Measurements from ENCODE around the gene MFNG.
A peak's percentile ranks its signal among the peaks of the same experiment; 100 is the strongest.

Gene MFNG

GRCh38 chr22:37467391-37467955 lies 18.7 kb downstream of the MFNG start:
- in situ Hi-C loops (cut with MboI; ENCODE audit: low sequenced_read_pairs, unreplicated experiment): no loop called here
- TF ChIP-seq CTCF (IDR thresholded peaks at IDR 0.05; ENCODE audit: borderline replicate concordance, control extremely low read depth, extremely low read depth, insufficient read depth, missing control alignments): no peak
- no peak for DNase-seq (ENCODE audit: low spot score)

GRCh38 chr22:37464181-37464580 lies 22.0 kb downstream of the MFNG start:
- no peak for TF ChIP-seq CTCF (IDR thresholded peaks at IDR 0.05; ENCODE audit: borderline replicate concordance, control extremely low read depth, extremely low read depth, insufficient read depth, missing control alignments)
- in situ Hi-C loops (cut with MboI; ENCODE audit: low sequenced_read_pairs, unreplicated experiment): no loop called here
- peak; percentile 62 for DNase-seq (ENCODE audit: low spot score)

- in situ Hi-C loops (cut with MboI; ENCODE audit: low sequenced_read_pairs, unreplicated experiment): no loop called here
- TF ChIP-seq CTCF (IDR thresholded peaks at IDR 0.05; ENCODE audit: borderline replicate concordance, control extremely low read depth, extremely low read depth, insufficient read depth, missing control alignments): no peak
- DNase-seq (ENCODE audit: low spot score): no peak
Measured at GRCh38 chr22:37462983-37463382, 23.2 kb downstream of the MFNG start.

- no peak for DNase-seq (ENCODE audit: low spot score)
- in situ Hi-C loops (cut with MboI; ENCODE audit: low sequenced_read_pairs, unreplicated experiment): no loop called here
- no peak for TF ChIP-seq CTCF (IDR thresholded peaks at IDR 0.05; ENCODE audit: borderline replicate concordance, control extremely low read depth, extremely low read depth, insufficient read depth, missing control alignments)
Measured at GRCh38 chr22:37462436-37462835, 23.7 kb downstream of the MFNG start.

GRCh38 chr22:37461961-37462360 lies 24.2 kb downstream of the MFNG start:
- in situ Hi-C loops (cut with MboI; ENCODE audit: low sequenced_read_pairs, unreplicated experiment): no loop called here
- no peak for DNase-seq (ENCODE audit: low spot score)

GRCh38 chr22:37460684-37461083 lies 25.5 kb downstream of the MFNG start:
- in situ Hi-C loops (cut with MboI; ENCODE audit: low sequenced_read_pairs, unreplicated experiment): no loop called here
- TF ChIP-seq CTCF (IDR thresholded peaks at IDR 0.05; ENCODE audit: borderline replicate concordance, control extremely low read depth, extremely low read depth, insufficient read depth, missing control alignments): no peak
- no peak for DNase-seq (ENCODE audit: low spot score)

More at GRCh38 chr22:37461961-37462360, 24.2 kb downstream of the MFNG start:
- TF ChIP-seq CTCF (IDR thresholded peaks at IDR 0.05; ENCODE audit: borderline replicate concordance, control extremely low read depth, extremely low read depth, insufficient read depth, missing control alignments): no peak
